ENCODE data around the gene TRMT2B. TPM values are rescaled to one million over a fixed set of nuclear protein-coding genes. Genes with fewer than 3 reads are reported as not detected.
"Not testable (repeated sequence)": the region's sequence is repeated elsewhere in the genome, so short reads cannot be mapped to it uniquely, and the experiment has no call there.

The TRMT2B gene
- total and polyA plus RNA-seq, 3 donors from 2014 or later: 7.0 to 17.0 (median 13.3) TPM

GRCh38 chrX:101062176-101062575 lies 10.3 kb upstream of the TRMT2B start:
- no peaks in the 10 kb centered on the region for H3K27me3 ChIP-seq
- H3K9me3 ChIP-seq: no peaks in the 10 kb centered on the region
- no peaks in the 10 kb centered on the region for H3K36me3 ChIP-seq (ENCODE audit: low read depth, missing control alignments)
- no peak overlapping the region for H3K4me3 ChIP-seq
- no peaks in the 10 kb centered on the region for H3K4me1 ChIP-seq
- intact Hi-C loops (cut with DNase I; ENCODE audit: low total_unique reads): no loop called here
- no peak for TF ChIP-seq POLR2A (IDR thresholded peaks at IDR 0.05)
- TF ChIP-seq CTCF (IDR thresholded peaks at IDR 0.05): no peak
- no peak for DNase-seq
- no peak overlapping the region for H3K27ac ChIP-seq

GRCh38 chrX:101057093-101057714 lies 5.3 kb upstream of the TRMT2B start:
- no peaks in the 10 kb centered on the region for H3K36me3 ChIP-seq (ENCODE audit: low read depth, missing control alignments)
- H3K27me3 ChIP-seq: no peaks in the 10 kb centered on the region
- 77% methylated on average over 3 of the region's 3 CpGs for WGBS, 2 donors
- H3K9me3 ChIP-seq: no peaks in the 10 kb centered on the region
- H3K4me3 ChIP-seq: no peak overlapping the region
- DNase-seq: no peak
- H3K27ac ChIP-seq: no peak overlapping the region
- H3K4me1 ChIP-seq: no peaks in the 10 kb centered on the region
- TF ChIP-seq POLR2A (IDR thresholded peaks at IDR 0.05) (no peak), CTCF (IDR thresholded peaks at IDR 0.05) (no peak)
- intact Hi-C loops (cut with DNase I; ENCODE audit: low total_unique reads): no loop called here

GRCh38 chrX:101056551-101056950 lies 4.6 kb upstream of the TRMT2B start:
- DNase-seq; H3K36me3 ChIP-seq (ENCODE audit: low read depth, missing control alignments); H3K4me3 ChIP-seq; H3K9me3 ChIP-seq; intact Hi-C loops (cut with DNase I; ENCODE audit: low total_unique reads); H3K27me3 ChIP-seq; H3K4me1 ChIP-seq; H3K27ac ChIP-seq: not testable (repeated sequence)
- WGBS, 2 donors: 68 to 95% methylated on average over 4 of the region's 4 CpGs

- no peak for TF ChIP-seq CTCF (IDR thresholded peaks at IDR 0.05)
- no peak for TF ChIP-seq POLR2A (IDR thresholded peaks at IDR 0.05)
- Histone ChIP-seq H3K27ac (peak overlapping the region; percentile 68 to 88), H3K4me1 (no peaks in the 10 kb centered on the region), H3K27me3 (no peaks in the 10 kb centered on the region), H3K9me3 (no peaks in the 10 kb centered on the region), H3K36me3 (ENCODE audit: low read depth, missing control alignments) (no peaks in the 10 kb centered on the region), H3K4me3 (peak overlapping the region; percentile 59 to 72)
- 0 to 13% methylated on average over 2 to 4 of the region's 5 CpGs for WGBS, 2 donors
- no peak for DNase-seq
- intact Hi-C loops (cut with DNase I; ENCODE audit: low total_unique reads): no loop called here
Observed at GRCh38 chrX:101051153-101051548, 760 bp downstream of the TRMT2B start.

GRCh38 chrX:101040197-101040596 lies 11.7 kb downstream of the TRMT2B start:
- DNase-seq: no peak
- Histone ChIP-seq H3K4me1 (no peaks in the 10 kb centered on the region), H3K9me3 (no peaks in the 10 kb centered on the region), H3K4me3 (no peak overlapping the region), H3K27me3 (no peaks in the 10 kb centered on the region), H3K27ac (no peak overlapping the region), H3K36me3 (ENCODE audit: low read depth, missing control alignments) (no peaks in the 10 kb centered on the region)
- 64 to 99% methylated on average over 4 of the region's 4 CpGs for WGBS, 2 donors
- intact Hi-C loops (cut with DNase I; ENCODE audit: low total_unique reads): no loop called here
- TF ChIP-seq POLR2A (IDR thresholded peaks at IDR 0.05): no peak
- TF ChIP-seq CTCF (IDR thresholded peaks at IDR 0.05): no peak

Data from testis (tissue), 3 donors.